ENCODE data around the gene ITPRIP.

DNA sequence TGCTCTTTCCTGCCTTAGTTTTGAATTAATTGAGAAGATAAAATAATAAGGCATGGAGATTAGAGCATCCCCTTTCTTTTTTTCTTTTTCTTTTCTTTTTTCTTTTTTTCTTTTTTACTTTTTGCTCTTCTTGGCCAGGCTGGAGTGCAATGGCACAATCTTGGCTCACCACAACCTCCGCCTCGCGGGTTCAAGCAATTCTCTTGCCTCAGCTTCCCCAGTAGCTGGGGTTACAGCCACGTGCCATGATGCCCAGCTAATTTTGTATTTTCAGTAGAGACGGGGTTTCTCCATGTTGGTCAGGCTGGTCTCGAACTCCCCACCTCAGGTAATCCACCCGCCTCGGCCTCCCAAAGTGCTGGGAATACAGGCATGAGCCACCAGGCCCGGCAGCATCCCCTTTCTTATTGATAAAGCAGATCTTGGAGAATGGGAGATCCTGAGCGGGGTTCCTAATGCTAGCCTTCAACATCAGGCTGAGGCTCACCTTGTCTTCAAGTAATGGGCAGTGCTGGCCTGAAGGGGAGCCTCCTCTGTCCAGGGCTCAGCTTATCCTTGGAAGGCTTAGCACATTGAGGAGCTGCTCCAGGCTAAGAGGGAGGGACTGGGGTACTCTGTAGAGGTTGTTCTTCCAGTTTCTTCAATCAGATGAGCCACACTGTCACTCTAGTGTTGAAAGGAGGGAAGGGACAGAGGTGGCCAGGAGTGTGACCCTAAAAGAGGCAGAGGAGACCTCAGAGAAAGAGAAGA is 41.4 kb downstream of the ITPRIP start:
- TF ChIP-seq, protein P1, sequence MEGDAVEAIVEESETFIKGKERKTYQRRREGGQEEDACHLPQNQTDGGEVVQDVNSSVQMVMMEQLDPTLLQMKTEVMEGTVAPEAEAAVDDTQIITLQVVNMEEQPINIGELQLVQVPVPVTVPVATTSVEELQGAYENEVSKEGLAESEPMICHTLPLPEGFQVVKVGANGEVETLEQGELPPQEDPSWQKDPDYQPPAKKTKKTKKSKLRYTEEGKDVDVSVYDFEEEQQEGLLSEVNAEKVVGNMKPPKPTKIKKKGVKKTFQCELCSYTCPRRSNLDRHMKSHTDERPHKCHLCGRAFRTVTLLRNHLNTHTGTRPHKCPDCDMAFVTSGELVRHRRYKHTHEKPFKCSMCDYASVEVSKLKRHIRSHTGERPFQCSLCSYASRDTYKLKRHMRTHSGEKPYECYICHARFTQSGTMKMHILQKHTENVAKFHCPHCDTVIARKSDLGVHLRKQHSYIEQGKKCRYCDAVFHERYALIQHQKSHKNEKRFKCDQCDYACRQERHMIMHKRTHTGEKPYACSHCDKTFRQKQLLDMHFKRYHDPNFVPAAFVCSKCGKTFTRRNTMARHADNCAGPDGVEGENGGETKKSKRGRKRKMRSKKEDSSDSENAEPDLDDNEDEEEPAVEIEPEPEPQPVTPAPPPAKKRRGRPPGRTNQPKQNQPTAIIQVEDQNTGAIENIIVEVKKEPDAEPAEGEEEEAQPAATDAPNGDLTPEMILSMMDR (conservative IDR thresholded peaks at IDR 0.05 in 1 of 2, IDR thresholded peaks at IDR 0.05 in 1 of 2; ENCODE audit: extremely low read depth in 1 of 2, insufficient read depth in 1 of 2, low read depth in 1 of 2, low read length in 2 of 2): no peak
- no peak for TF ChIP-seq EZH2 (IDR thresholded peaks at IDR 0.05; ENCODE audit: borderline replicate concordance, low read length)

All from mammary epithelial cell (primary cell).